GM13977 (cell line): ENCODE results near the gene LMF2.
A peak's percentile ranks its signal among the peaks of the same experiment; 100 is the strongest.

Source experiments
- DNase-seq: peaks from one replicate; pipeline ENCODE4 v3.0.0; 2012; ENCODE audit warnings: low spot score
- in situ Hi-C: fragments of 300-500 bp; cut with MboI; formaldehyde crosslinking; loops from one replicate; pipeline ENCODE4 v1.12.0; 2022; ENCODE audit warnings: low sequenced_read_pairs, low pct_unique_long_range_greater_than_20kb, mixed read lengths, inconsistent platforms; ENCODE audit not compliant: unreplicated experiment
- TF ChIP-seq, protein P1 (sequence below): IDR thresholded peaks from 2 replicates; pipeline ENCODE4 v1.5.1; 2012; ENCODE audit warnings: mild to moderate bottlenecking, control low read depth; ENCODE audit not compliant: insufficient read depth; ENCODE audit errors: extremely low read depth, missing control alignments

Gene LMF2

DNA sequence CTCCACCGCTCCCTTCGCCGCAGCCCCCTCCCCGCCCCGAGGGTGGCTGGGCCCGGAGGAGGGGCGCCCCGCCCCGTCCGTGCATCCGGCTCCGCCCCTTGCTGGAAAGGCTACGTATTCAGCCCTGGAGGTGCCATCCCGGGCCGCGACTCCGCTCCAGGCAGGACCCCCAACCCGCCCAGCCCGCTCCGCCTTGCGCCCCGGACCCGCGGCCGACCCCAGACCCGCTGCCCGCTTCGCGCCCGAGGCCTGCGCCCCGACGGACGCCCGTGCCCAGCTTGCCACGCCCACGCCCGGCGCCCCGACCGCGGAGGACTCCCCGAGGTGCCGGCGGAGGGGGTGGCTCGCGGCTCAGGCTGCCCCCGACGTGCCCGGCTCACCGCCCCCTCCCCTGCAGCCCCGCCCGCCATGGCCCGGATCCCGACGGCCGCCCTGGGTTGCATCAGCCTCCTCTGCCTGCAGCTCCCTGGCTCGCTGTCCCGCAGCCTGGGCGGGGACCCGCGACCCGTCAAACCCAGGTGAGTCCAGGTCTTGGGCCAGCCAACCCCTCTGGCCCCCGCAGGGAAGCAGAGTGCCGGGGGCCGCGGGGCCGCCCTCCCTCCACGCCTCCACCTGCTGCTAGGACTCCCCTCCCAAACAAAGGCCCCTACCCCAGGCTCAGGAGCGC, 25.9 kb downstream of the LMF2 start, which contains the start of gene ADM2:
Gene ADM2, plus strand, starts transcription at position 104 of the 667 bp plus-strand sequence. Its CDS starts 305 bp downstream, at position 409.
- peak; percentile 82 for DNase-seq
- in situ Hi-C loops: no loop called here
- TF ChIP-seq, protein P1, sequence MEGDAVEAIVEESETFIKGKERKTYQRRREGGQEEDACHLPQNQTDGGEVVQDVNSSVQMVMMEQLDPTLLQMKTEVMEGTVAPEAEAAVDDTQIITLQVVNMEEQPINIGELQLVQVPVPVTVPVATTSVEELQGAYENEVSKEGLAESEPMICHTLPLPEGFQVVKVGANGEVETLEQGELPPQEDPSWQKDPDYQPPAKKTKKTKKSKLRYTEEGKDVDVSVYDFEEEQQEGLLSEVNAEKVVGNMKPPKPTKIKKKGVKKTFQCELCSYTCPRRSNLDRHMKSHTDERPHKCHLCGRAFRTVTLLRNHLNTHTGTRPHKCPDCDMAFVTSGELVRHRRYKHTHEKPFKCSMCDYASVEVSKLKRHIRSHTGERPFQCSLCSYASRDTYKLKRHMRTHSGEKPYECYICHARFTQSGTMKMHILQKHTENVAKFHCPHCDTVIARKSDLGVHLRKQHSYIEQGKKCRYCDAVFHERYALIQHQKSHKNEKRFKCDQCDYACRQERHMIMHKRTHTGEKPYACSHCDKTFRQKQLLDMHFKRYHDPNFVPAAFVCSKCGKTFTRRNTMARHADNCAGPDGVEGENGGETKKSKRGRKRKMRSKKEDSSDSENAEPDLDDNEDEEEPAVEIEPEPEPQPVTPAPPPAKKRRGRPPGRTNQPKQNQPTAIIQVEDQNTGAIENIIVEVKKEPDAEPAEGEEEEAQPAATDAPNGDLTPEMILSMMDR: no peak

DNA sequence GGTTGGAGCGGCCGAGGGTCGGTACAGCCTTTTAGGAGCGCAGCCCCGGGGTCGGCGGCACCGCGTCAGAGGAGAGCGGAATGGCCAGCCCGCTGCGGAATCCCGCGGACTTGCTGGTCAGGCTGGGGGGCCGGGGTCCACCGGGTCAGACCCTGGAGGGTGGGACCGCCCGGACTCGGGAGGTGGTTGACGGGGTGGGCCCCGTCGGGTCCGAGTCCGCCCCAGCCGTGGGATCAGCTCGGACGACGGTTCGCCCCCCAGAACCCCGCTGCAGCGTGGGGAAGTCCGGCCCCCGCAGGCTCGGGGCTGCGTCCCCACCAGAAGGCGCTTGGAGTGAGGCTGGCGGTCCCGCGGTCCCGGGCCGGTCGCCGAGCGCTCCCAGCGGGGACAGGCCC, 26.5 kb downstream of the LMF2 start:
- TF ChIP-seq, protein P1: no peak
- in situ Hi-C loops: no loop called here
- DNase-seq: no peak

DNA sequence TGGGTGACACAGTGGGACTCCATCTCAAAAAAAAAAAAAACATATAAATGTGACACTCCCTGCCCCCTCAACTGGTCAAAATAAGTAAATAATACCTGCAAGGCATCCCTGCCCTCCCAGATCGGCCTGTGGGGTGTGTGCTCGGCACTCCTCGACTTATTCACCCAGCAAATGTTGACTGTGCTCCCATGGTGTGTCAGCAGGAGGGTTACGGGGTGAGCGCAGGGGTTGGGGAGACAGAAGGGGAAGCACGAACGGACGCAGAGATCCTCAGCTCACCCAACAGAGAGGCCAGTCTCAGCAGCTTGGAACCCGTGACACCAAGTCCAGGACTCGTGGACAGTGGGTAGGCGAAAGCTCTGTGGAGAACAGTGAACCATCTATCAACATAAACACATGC, 27.8 kb downstream of the LMF2 start:
- TF ChIP-seq, protein P1: no peak
- in situ Hi-C loops: no loop called here
- no peak for DNase-seq

DNA sequence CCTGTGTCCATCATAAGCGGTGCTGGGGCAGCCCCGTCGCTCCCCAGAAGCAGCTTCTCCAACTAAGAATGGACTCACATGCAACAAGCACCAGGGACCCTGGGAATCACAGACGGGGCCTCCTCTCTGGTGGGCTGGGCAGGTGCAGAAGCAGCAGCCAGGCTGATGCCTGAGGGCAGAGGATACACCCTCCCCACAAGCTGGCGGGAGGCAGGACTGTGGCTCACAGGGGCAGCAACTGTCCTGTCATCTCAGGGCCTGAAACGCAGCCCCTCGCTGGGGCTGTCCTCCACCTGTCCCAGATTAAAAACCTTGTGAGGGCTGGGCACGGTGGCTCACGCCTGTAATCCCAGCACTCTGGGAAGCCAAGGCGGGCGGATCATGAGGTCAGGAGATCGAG, 29.6 kb downstream of the LMF2 start:
- TF ChIP-seq, protein P1: no peak
- no peak for DNase-seq
- in situ Hi-C loops: no loop called here

DNA sequence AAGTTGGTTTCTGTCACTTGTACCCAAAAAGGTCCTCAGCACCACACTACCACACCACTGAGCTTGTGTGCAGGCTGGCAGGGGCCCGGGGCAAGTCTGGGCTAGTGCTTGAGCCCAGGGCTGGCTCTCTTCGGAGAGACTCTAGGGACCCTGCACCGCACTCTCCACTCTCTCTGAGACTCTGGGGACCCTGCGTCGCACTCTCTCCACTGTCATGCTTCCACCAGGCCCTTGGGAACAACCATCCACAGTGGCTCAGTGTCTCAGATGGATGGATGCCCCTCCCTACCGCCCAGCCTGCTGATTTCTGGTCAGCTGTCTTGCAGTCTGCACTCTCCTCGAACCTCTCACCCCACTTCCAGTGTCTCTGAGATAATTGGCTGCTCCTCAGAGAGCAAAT, 30.6 kb downstream of the LMF2 start:
- no peak for DNase-seq
- in situ Hi-C loops: no loop called here
- TF ChIP-seq, protein P1: no peak

DNA sequence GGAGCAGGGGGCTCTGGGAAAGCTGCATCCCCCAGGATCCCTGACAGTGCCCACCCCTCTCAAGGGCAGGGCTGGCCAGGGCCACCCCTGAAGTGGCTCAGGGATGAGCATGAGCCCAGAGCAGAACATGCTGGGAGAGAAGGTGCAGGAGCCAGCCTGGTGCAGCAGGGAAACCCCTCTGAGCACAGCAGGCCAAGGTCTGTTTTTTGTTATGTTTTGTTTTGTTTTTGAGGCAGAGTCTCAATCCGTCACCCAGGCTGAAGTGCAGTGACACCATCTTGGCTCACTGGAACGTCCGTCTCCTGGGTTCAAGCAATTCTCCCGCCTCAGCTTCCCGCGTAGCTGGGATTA, 31.9 kb downstream of the LMF2 start:
- TF ChIP-seq, protein P1: no peak
- in situ Hi-C loops: no loop called here
- DNase-seq: no peak
